WTC11 (cell line): ENCODE results near the gene TNRC6A. TPM values are rescaled to one million over a fixed set of nuclear protein-coding genes. Genes with fewer than 3 reads are reported as not detected.

Experiments
- ATAC-seq: fragments of 200-7000 bp; cut with Tn5 transposase; 2 replicates; pipeline ENCODE4 v1.10.0; 2021; ENCODE audit warnings: mild to moderate bottlenecking, moderate library complexity
- CTCF ChIA-PET: fragments of 300-600 bp; sonication (Branson Sonifier 250); formaldehyde crosslinking; loops from one replicate; lab custom pipeline; 2021; ENCODE audit warnings: antibody characterized with exemption; lab: Charles Lee
- POLR2A ChIA-PET: fragments of 350-600 bp; sonication (Branson Sonifier 250); formaldehyde crosslinking; loops from one replicate; lab custom pipeline; 2021; ENCODE audit warnings: antibody characterized with exemption; lab: Charles Lee
- DNase-seq: peaks from one replicate; pipeline ENCODE4 v3.0.0; 2021; ENCODE audit warnings: low spot score
- H3K27ac Mint-ChIP-seq: 2 replicates; pipeline ENCODE4 v1.8.0; 2021; ENCODE audit warnings: mixed read lengths
- H3K27me3 Mint-ChIP-seq: 2 replicates; pipeline ENCODE4 v1.8.0; 2021; ENCODE audit warnings: low read depth, mild to moderate bottlenecking, moderate library complexity, mixed read lengths
- H3K36me3 Mint-ChIP-seq: 2 replicates; pipeline ENCODE4 v1.8.0; 2021; ENCODE audit warnings: mixed read lengths
- H3K4me1 Mint-ChIP-seq: 2 replicates; pipeline ENCODE4 v1.8.0; 2022; ENCODE audit warnings: mixed read lengths
- H3K4me3 Mint-ChIP-seq: 2 replicates; pipeline ENCODE4 v1.8.0; 2021; ENCODE audit warnings: mild to moderate bottlenecking, moderate library complexity, mixed read lengths
- H3K9me3 Mint-ChIP-seq: 2 replicates; pipeline ENCODE4 v1.8.0; 2021; ENCODE audit warnings: mixed read lengths
- ATF3 ChIP-seq: sonication (generic); formaldehyde crosslinking; conservative IDR thresholded peaks from 2 replicates; pipeline ENCODE4 v1.8.1; 2022; ENCODE audit warnings: mild to moderate bottlenecking, missing genetic modification reagents
- CTCF ChIP-seq: fragments of 200-600 bp; IDR thresholded peaks from 2 replicates; pipeline ENCODE4 v1.8.0; 2022; ENCODE audit warnings: antibody characterized with exemption
- GABPB1 ChIP-seq: sonication (generic); formaldehyde crosslinking; IDR thresholded peaks from 2 replicates; pipeline ENCODE4 v1.8.1; 2023; ENCODE audit warnings: mild to moderate bottlenecking, missing genetic modification reagents
- HMGA2 ChIP-seq: fragments of 250-450 bp; sonication (Bioruptor Pico); IDR thresholded peaks from 2 replicates; pipeline ENCODE4 v1.4.0; 2021; ENCODE audit warnings: mild to moderate bottlenecking, moderate library complexity
- JUN ChIP-seq: sonication (generic); formaldehyde crosslinking; IDR thresholded peaks from 2 replicates; pipeline ENCODE4 v1.8.0; 2023; ENCODE audit warnings: mild to moderate bottlenecking, missing genetic modification reagents
- KAT7 ChIP-seq: sonication (generic); formaldehyde crosslinking; IDR thresholded peaks from 2 replicates; pipeline ENCODE4 v1.8.1; 2023; ENCODE audit warnings: missing genetic modification reagents, mild to moderate bottlenecking, borderline replicate concordance
- NR1H2 ChIP-seq: sonication (generic); formaldehyde crosslinking; IDR thresholded peaks from 2 replicates; pipeline ENCODE4 v1.9.0; 2021; ENCODE audit warnings: mild to moderate bottlenecking, moderate library complexity, missing genetic modification reagents
- PREB ChIP-seq: sonication (generic); formaldehyde crosslinking; IDR thresholded peaks from 2 replicates; pipeline ENCODE4 v1.8.1; 2022; ENCODE audit warnings: mild to moderate bottlenecking, missing genetic modification reagents, moderate library complexity, borderline replicate concordance
- SMAD3 ChIP-seq: sonication (generic); formaldehyde crosslinking; IDR thresholded peaks from 2 replicates; pipeline ENCODE4 v1.8.0; 2022; ENCODE audit warnings: missing genetic modification reagents, mild to moderate bottlenecking, borderline replicate concordance
- USF1 ChIP-seq: sonication (generic); formaldehyde crosslinking; IDR thresholded peaks from 2 replicates; pipeline ENCODE4 v1.8.0; 2022; ENCODE audit warnings: mild to moderate bottlenecking, missing genetic modification reagents
- USF2 ChIP-seq: sonication (generic); formaldehyde crosslinking; IDR thresholded peaks from 2 replicates; pipeline ENCODE4 v1.8.1; 2023; ENCODE audit warnings: mild to moderate bottlenecking, missing genetic modification reagents, moderate library complexity
- ZNF396 ChIP-seq: fragments of 250-450 bp; sonication (Bioruptor Pico); IDR thresholded peaks from 2 replicates; pipeline ENCODE4 v1.8.0; 2021; ENCODE audit warnings: mild to moderate bottlenecking, moderate library complexity, borderline replicate concordance
- ZSCAN18 ChIP-seq: fragments of 250-450 bp; sonication (Bioruptor Pico); IDR thresholded peaks from 2 replicates; pipeline ENCODE4 v2.1.2; 2022; ENCODE audit warnings: mild to moderate bottlenecking, moderate library complexity
- total RNA-seq: library from RNA; stranded (reverse); gene quantifications from 3 replicates; pipeline ENCODE4 v1.2.3, GENCODE V29; 2021

Gene TNRC6A
- total RNA-seq, 1 experiment from 2014 or later: 86.3 TPM

GRCh38 chr16:24688359-24688758, 41.1 kb upstream of the TNRC6A start (continued):
- TF ChIP-seq SMAD3 (no peak), JUN (CRISPR knock-in tag) (no peak), KAT7 (no peak), USF2 (CRISPR knock-in tag) (no peak), PREB (CRISPR knock-in tag) (no peak), GABPB1 (CRISPR knock-in tag) (no peak), NR1H2 (no peak), ATF3 (CRISPR knock-in tag) (no peak), ZNF396 (CRISPR knock-in tag) (no peak)

GRCh38 chr16:24689128-24689527, 40.3 kb upstream of the TNRC6A start:
- H3K27me3 Mint-ChIP-seq: no peaks in the 10 kb centered on the region
- peak; percentile 74 for ATAC-seq
- no peaks in the 10 kb centered on the region for H3K36me3 Mint-ChIP-seq

More at GRCh38 chr16:24689128-24689527, 40.3 kb upstream of the TNRC6A start:
- TF ChIP-seq ZSCAN18 (CRISPR knock-in tag) (no peak), CTCF (peak; percentile 33; the same call in 1 of the 2 replicates), ATF3 (CRISPR knock-in tag) (no peak), USF1 (CRISPR knock-in tag) (no peak), HMGA2 (CRISPR knock-in tag) (no peak)
- CTCF ChIA-PET: interaction anchor here (1.4 to 1.9 kb wide), 5 partner anchors 11 to 172 kb away, joined by 4 to 6 read pairs (median 5); no protein-coding TSS in a partner anchor
- POLR2A ChIA-PET: no interaction called here
- no peak overlapping the region for H3K27ac Mint-ChIP-seq
- H3K9me3 Mint-ChIP-seq: no peaks in the 10 kb centered on the region
- no peak overlapping the region for H3K4me3 Mint-ChIP-seq
- H3K4me1 Mint-ChIP-seq: peaks cover 22% of the 10 kb centered on the region
- DNase-seq: peak; percentile 38
